ENCODE data around the gene CNTNAP1. TPM values are rescaled to one million over a fixed set of nuclear protein-coding genes. Genes with fewer than 3 reads are reported as not detected.

Gene CNTNAP1
- total RNA-seq, 4 donors from 2014 or later, result 3.7 to 43.8 (median 10.1) TPM

DNA sequence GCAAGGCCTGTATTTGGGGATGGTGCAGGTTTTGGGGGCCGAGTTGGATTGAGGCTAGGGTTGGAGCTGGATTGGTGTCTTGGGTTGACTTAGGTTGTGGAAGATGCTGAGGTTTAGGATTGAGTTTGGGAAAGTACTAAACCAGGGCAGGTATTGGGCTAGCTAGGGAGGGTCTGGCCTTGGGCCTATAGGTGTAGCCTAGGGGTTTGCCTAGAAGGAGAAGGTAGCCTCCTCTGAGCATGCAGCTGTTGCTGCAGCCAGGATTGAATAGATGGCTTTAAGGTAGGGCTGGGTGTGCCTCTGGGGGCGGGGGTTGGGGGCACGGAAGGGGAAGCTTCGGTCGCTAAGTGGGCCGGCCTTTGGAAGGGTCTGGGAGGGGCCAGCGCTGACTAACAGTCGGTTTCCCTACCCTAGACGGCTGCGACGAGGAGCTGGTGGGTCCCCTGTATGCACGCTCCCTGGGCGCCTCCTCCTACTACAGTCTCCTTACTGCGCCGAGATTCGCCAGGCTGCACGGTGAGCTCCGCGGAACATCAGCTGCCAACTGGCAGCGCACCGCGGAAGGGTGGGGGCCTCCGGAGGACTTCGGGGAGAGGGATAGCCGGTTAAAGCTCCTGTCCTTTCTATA is 1.2 kb downstream of the CNTNAP1 start:
- Histone ChIP-seq H3K27ac (peak overlapping the region; percentile 77 to 98 (median 90)), H3K4me1 (peaks cover 28 to 66% (median 53%) of the 10 kb centered on the region in 4 donors), H3K9me3 (no peaks in the 10 kb centered on the region), H3K36me3 (no peaks in the 10 kb centered on the region), H3K4me3 (peak overlapping the region in 3 of 4 donors; percentile 4 to 56 (median 45)), H3K27me3 (peaks cover 43% of the 10 kb centered on the region)
- whole genome bisulfite sequencing, 2 donors (ENCODE audit: low coverage in 1 of 2), result 43% methylated on average over 21 of the region's 25 CpGs; no CpG with 5 or more reads in 1 of the 2 donors
- DNase-seq, result peak; percentile 58
- TF ChIP-seq POLR2A (IDR thresholded peaks at IDR 0.05) (no peak), POLR2AphosphoS5 (IDR thresholded peaks at IDR 0.05) (no peak), EP300 (IDR thresholded peaks at IDR 0.05; ENCODE audit: low read depth) (no peak)
- TF ChIP-seq, protein P1, sequence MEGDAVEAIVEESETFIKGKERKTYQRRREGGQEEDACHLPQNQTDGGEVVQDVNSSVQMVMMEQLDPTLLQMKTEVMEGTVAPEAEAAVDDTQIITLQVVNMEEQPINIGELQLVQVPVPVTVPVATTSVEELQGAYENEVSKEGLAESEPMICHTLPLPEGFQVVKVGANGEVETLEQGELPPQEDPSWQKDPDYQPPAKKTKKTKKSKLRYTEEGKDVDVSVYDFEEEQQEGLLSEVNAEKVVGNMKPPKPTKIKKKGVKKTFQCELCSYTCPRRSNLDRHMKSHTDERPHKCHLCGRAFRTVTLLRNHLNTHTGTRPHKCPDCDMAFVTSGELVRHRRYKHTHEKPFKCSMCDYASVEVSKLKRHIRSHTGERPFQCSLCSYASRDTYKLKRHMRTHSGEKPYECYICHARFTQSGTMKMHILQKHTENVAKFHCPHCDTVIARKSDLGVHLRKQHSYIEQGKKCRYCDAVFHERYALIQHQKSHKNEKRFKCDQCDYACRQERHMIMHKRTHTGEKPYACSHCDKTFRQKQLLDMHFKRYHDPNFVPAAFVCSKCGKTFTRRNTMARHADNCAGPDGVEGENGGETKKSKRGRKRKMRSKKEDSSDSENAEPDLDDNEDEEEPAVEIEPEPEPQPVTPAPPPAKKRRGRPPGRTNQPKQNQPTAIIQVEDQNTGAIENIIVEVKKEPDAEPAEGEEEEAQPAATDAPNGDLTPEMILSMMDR (IDR thresholded peaks at IDR 0.05), result no peak
- in situ Hi-C loops (cut with MboI; ENCODE audit: low pct_ligation_motif_present in 1 of 4, low pct_unique_long_range_greater_than_20kb in 1 of 4, low sequenced_read_pairs in 3 of 4), result loop anchor here (10.0 to 25.0 kb wide), 2 partner anchors 79 to 96 kb away; partner anchors contain the start of genes PSMC3IP (in 3 of the 4), RETREG3 (in 1 of the 4) and TUBG1 (in 1 of the 4)
- intact Hi-C loops (cut with DNase I; ENCODE audit: low total_unique reads), result loop anchor here (2.0 to 10.0 kb wide), 2 partner anchors 79 to 105 kb away; partner anchors contain the start of genes RETREG3 and TUBG1

DNA sequence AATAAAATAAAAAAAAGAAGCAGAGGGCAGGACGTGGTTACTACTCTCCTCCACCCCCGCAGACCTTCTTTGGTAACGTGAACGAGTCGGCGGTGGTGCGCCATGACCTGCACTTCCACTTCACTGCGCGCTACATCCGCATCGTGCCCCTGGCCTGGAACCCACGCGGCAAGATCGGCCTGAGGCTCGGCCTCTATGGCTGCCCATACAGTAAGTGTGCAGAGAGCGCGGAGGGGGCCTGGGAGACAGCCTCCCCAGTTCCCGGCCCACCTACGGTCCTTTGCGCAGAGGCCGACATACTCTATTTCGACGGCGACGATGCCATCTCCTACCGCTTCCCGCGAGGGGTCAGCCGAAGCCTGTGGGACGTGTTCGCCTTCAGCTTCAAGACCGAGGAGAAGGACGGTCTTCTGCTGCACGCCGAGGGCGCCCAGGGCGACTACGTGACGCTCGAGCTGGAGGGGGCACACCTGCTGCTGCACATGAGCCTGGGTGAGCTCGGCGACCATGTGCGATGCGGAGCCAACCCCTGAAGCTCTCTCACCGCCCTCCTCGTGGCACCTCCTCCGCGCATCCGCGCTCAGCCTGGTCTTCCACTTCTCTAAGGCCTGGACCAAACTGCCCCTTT is 2.7 kb downstream of the CNTNAP1 start:
- H3K27me3 ChIP-seq, result peaks cover 43% of the 10 kb centered on the region
- TF ChIP-seq, protein P1 (IDR thresholded peaks at IDR 0.05), result no peak
- TF ChIP-seq EP300 (IDR thresholded peaks at IDR 0.05; ENCODE audit: low read depth) (no peak), POLR2AphosphoS5 (IDR thresholded peaks at IDR 0.05) (no peak), POLR2A (IDR thresholded peaks at IDR 0.05) (no peak)
- intact Hi-C loops (cut with DNase I; ENCODE audit: low total_unique reads), result loop anchor here (2.0 to 10.0 kb wide), 2 partner anchors 80 to 106 kb away; partner anchors contain the start of genes RETREG3 and TUBG1
- in situ Hi-C loops (cut with MboI; ENCODE audit: low pct_ligation_motif_present in 1 of 4, low pct_unique_long_range_greater_than_20kb in 1 of 4, low sequenced_read_pairs in 3 of 4), result loop anchor here (10.0 to 25.0 kb wide), 2 partner anchors 80 to 98 kb away; partner anchors contain the start of genes PSMC3IP (in 3 of the 4), RETREG3 (in 1 of the 4) and TUBG1 (in 1 of the 4)
- peaks cover 15 to 51% (median 38%) of the 10 kb centered on the region in 4 donors for H3K4me1 ChIP-seq
- no peaks in the 10 kb centered on the region for H3K9me3 ChIP-seq
- no peaks in the 10 kb centered on the region for H3K36me3 ChIP-seq
- DNase-seq, result no peak
- peak overlapping the region in 2 of 4 donors; percentile 95 to 98 for H3K27ac ChIP-seq
- no peak overlapping the region for H3K4me3 ChIP-seq
- WGBS, 2 donors (ENCODE audit: low coverage in 1 of 2), result 56 to 83% methylated on average over 5 to 50 of the region's 50 CpGs

DNA sequence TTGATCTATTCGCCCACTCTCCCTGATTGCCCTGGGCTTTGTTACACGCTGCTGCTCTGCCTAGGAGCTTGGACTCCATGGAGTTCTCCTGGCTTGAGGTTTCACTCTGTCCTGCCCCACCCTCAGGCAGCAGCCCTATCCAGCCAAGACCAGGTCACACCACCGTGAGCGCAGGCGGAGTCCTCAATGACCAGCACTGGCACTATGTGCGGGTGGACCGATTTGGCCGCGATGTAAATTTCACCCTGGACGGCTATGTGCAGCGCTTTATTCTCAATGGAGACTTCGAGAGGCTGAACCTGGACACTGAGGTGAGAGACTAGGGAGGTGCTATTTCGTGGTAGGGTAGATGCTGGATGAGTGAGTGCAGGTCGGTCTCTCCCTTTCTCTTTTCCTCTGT is 3.5 kb downstream of the CNTNAP1 start:
- Histone ChIP-seq H3K36me3 (no peaks in the 10 kb centered on the region), H3K27ac (no peak overlapping the region), H3K9me3 (no peaks in the 10 kb centered on the region), H3K4me3 (no peak overlapping the region), H3K4me1 (peaks cover 9 to 43% (median 32%) of the 10 kb centered on the region in 4 donors), H3K27me3 (peaks cover 43% of the 10 kb centered on the region)
- intact Hi-C loops (cut with DNase I; ENCODE audit: low total_unique reads) (loop anchor here (2.0 to 10.0 kb wide), 2 partner anchors 81 to 107 kb away; partner anchors contain the start of genes RETREG3 and TUBG1), in situ Hi-C loops (cut with MboI; ENCODE audit: low pct_ligation_motif_present in 1 of 4, low pct_unique_long_range_greater_than_20kb in 1 of 4, low sequenced_read_pairs in 3 of 4) (loop anchor here (10.0 to 25.0 kb wide), 2 partner anchors 81 to 99 kb away; partner anchors contain the start of genes PSMC3IP (in 3 of the 4), RETREG3 (in 1 of the 4) and TUBG1 (in 1 of the 4))
- 83 to 86% methylated on average over 7 to 14 of the region's 14 CpGs for WGBS, 2 donors (ENCODE audit: low coverage in 1 of 2)
- TF ChIP-seq EP300 (IDR thresholded peaks at IDR 0.05; ENCODE audit: low read depth) (no peak), POLR2AphosphoS5 (IDR thresholded peaks at IDR 0.05) (no peak), POLR2A (IDR thresholded peaks at IDR 0.05) (no peak)
- TF ChIP-seq, protein P1 (IDR thresholded peaks at IDR 0.05), result no peak
- no peak for DNase-seq

Data from transverse colon (tissue), 4 donors.